ENCODE data around the gene AFG1L. TPM values are rescaled to one million over a fixed set of nuclear protein-coding genes. Genes with fewer than 3 reads are reported as not detected.

The AFG1L gene
- polyA plus RNA-seq, 1 of the 3 experiments (the other 2 are of a cell fraction), result 0.71 TPM

DNA sequence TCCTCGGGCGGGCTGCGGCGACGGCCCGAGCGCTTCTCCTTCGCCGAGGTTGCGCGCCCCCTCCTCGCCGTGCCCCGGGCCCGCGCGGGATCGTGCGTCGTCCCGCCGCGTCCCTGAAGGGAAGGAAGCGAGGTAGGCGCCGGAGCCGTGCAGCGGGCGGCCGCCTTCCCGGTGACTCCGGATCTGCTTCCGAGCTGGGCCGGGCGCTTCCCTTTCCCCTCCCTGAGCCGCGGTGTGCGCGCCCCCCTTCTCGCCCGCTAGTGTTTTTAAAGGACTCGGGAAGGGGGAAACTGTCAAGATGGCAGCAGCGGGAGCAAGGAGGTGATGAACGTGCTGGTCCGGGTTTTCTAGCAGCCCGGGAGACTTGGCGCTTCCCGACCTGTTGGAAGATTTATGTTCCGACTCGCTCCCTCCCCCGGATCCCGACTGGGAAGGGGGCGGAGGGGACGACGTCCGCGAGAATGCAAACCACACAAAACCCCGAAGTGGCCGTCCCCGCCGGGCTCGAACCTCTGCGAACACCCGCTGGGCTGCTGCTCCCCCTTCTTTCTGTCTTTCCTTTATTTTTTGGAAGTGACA is 265.1 kb downstream of the AFG1L start:
- WGBS (ENCODE audit: low lambda C conversion rate), result under 1% methylated on average over 41 of the region's 64 CpGs
- Histone ChIP-seq H3K79me2 (ENCODE audit: insufficient read depth) (peaks cover 29% of the 10 kb centered on the region), H3K9ac (peak overlapping the region; percentile 94), H3K4me1 (ENCODE audit: control insufficient read depth in 1 of 2, insufficient read depth in 2 of 2, low read depth in 1 of 2, low read length in 1 of 2) (peaks cover 7 to 26% of the 10 kb centered on the region in 2 experiments; a peak in 3 of 4 replicates), H4K20me1 (ENCODE audit: insufficient read depth) (peaks cover 27% of the 10 kb centered on the region; the same call in 1 of the 2 replicates), H3K27ac (ENCODE audit: low read depth in 2 of 2, low read length in 1 of 2) (peak overlapping the region; percentile 96 to 97), H3K27me3 (ENCODE audit: insufficient read depth) (no peaks in the 10 kb centered on the region), H3K9me2 (no peaks in the 10 kb centered on the region), H3K4me3 (ENCODE audit: low read depth in 2 of 2, low read length in 1 of 2) (peak overlapping the region; percentile 91 to 96), H3F3A (replicated peaks; ENCODE audit: insufficient read depth) (peaks cover 23% of the 10 kb centered on the region), H3K36me3 (replicated peaks in 1 of 2; ENCODE audit: control insufficient read depth in 1 of 2, insufficient read depth in 2 of 2, low read length in 1 of 2) (peaks cover 0 to 3% of the 10 kb centered on the region in 2 experiments), H2AFZ (ENCODE audit: low read depth) (peak overlapping the region; percentile 85), H3K9me3 (0 out of 2 replicates have a peak, but pooled peaks cover 3% of the 10 kb centered on the region), H3K4me2 (peak overlapping the region; percentile 99)
- ChIA-PET CTCF (interaction anchor here (0.8 to 7.1 kb wide), 12 partner anchors 10 to 513 kb away, joined by 3 to 52 read pairs (median 4); no protein-coding TSS in a partner anchor), POLR2A (interaction anchor here (0.7 to 4.8 kb wide), 11 partner anchors 14 to 535 kb away, joined by 3 to 69 read pairs (median 4); partner anchors contain the start of genes ARMC2 and SESN1)
- no peak for TF ChIP-seq NRF1 (IDR thresholded peaks at IDR 0.05; ENCODE audit: low read depth, low read length)
- no peak for TF ChIP-seq SMC3 (IDR thresholded peaks at IDR 0.05; ENCODE audit: low read depth, low read length)
- no peak for TF ChIP-seq RXRA (IDR thresholded peaks at IDR 0.05; ENCODE audit: borderline replicate concordance, low read depth)
- TF ChIP-seq, protein P1, sequence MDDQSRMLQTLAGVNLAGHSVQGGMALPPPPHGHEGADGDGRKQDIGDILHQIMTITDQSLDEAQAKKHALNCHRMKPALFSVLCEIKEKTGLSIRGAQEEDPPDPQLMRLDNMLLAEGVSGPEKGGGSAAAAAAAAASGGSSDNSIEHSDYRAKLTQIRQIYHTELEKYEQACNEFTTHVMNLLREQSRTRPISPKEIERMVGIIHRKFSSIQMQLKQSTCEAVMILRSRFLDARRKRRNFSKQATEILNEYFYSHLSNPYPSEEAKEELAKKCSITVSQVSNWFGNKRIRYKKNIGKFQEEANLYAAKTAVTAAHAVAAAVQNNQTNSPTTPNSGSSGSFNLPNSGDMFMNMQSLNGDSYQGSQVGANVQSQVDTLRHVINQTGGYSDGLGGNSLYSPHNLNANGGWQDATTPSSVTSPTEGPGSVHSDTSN (IDR thresholded peaks at IDR 0.05), result peak; percentile 82
- TF ChIP-seq MXI1 (IDR thresholded peaks at IDR 0.05; ENCODE audit: low read depth, low read length), result peak; percentile 34
- TF ChIP-seq RAD21 (IDR thresholded peaks at IDR 0.05; ENCODE audit: low read length), result peak; percentile 16; the same call in 1 of the 2 replicates
- peak; percentile 76; the same call in 1 of the 2 replicates for TF ChIP-seq YY1 (IDR thresholded peaks at IDR 0.05; ENCODE audit: low read depth)
- TF ChIP-seq GABPA (IDR thresholded peaks at IDR 0.05; ENCODE audit: low read depth), result peak; percentile 58; the same call in 1 of the 2 replicates
- peak; percentile 25; the same call in 1 of the 2 replicates for TF ChIP-seq FOXM1 (IDR thresholded peaks at IDR 0.05; ENCODE audit: low read depth)
- TF ChIP-seq MAX (IDR thresholded peaks at IDR 0.05; ENCODE audit: low read depth), result 0 out of 2 replicates have a peak, but pooled peaks have one; percentile 34
- TF ChIP-seq, protein P2, sequence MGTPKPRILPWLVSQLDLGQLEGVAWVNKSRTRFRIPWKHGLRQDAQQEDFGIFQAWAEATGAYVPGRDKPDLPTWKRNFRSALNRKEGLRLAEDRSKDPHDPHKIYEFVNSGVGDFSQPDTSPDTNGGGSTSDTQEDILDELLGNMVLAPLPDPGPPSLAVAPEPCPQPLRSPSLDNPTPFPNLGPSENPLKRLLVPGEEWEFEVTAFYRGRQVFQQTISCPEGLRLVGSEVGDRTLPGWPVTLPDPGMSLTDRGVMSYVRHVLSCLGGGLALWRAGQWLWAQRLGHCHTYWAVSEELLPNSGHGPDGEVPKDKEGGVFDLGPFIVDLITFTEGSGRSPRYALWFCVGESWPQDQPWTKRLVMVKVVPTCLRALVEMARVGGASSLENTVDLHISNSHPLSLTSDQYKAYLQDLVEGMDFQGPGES (IDR thresholded peaks at IDR 0.05; ENCODE audit: low read depth, low read length), result no peak
- peak; percentile 70 for DNase-seq

Data from SK-N-SH (cell line).